Measurements from ENCODE around the gene IL17B.

The IL17B gene

GRCh38 chr5:149362541-149362940, 16.6 kb downstream of the IL17B start:
- no peaks in the 10 kb centered on the region for H3K27me3 ChIP-seq (ENCODE audit: insufficient read depth, low read length)
- H3K36me3 ChIP-seq (ENCODE audit: insufficient read depth, low read length), result no peaks in the 10 kb centered on the region
- H3K9me3 ChIP-seq (ENCODE audit: low read length), result no peaks in the 10 kb centered on the region
- H2AFZ ChIP-seq (ENCODE audit: low read depth, low read length), result no peak overlapping the region
- peaks cover 25% of the 10 kb centered on the region for H3K4me1 ChIP-seq (ENCODE audit: insufficient read depth, low read length)
- no peak overlapping the region for H3K4me3 ChIP-seq (ENCODE audit: low read length)

GRCh38 chr5:149360272-149360671, 18.8 kb downstream of the IL17B start:
- H3K4me1 ChIP-seq (ENCODE audit: insufficient read depth, low read length), result peaks cover 31% of the 10 kb centered on the region
- no peak overlapping the region for H2AFZ ChIP-seq (ENCODE audit: low read depth, low read length)
- H3K9me3 ChIP-seq (ENCODE audit: low read length), result no peaks in the 10 kb centered on the region
- peaks cover 1% of the 10 kb centered on the region for H3K36me3 ChIP-seq (ENCODE audit: insufficient read depth, low read length)
- H3K27me3 ChIP-seq (ENCODE audit: insufficient read depth, low read length), result no peaks in the 10 kb centered on the region
- no peak overlapping the region for H3K4me3 ChIP-seq (ENCODE audit: low read length)

- H3K4me3 ChIP-seq (ENCODE audit: low read length), result peak overlapping the region; percentile 91
- H2AFZ ChIP-seq (ENCODE audit: low read depth, low read length), result no peak overlapping the region
- H3K4me1 ChIP-seq (ENCODE audit: insufficient read depth, low read length), result peaks cover 27% of the 10 kb centered on the region
- H3K9me3 ChIP-seq (ENCODE audit: low read length), result no peaks in the 10 kb centered on the region
- no peaks in the 10 kb centered on the region for H3K27me3 ChIP-seq (ENCODE audit: insufficient read depth, low read length)
- peaks cover 10% of the 10 kb centered on the region for H3K36me3 ChIP-seq (ENCODE audit: insufficient read depth, low read length)
These were observed 20.1 kb downstream of the IL17B start for GRCh38 chr5:149358868-149359495.

GRCh38 chr5:149358294-149358651, 20.8 kb downstream of the IL17B start:
- Histone ChIP-seq H2AFZ (ENCODE audit: low read depth, low read length) (peak overlapping the region; percentile 96), H3K4me1 (ENCODE audit: insufficient read depth, low read length) (peaks cover 20% of the 10 kb centered on the region), H3K9me3 (ENCODE audit: low read length) (no peaks in the 10 kb centered on the region), H3K4me3 (ENCODE audit: low read length) (peak overlapping the region; percentile 91), H3K27me3 (ENCODE audit: insufficient read depth, low read length) (no peaks in the 10 kb centered on the region), H3K36me3 (ENCODE audit: insufficient read depth, low read length) (peaks cover 17% of the 10 kb centered on the region)

- Histone ChIP-seq H3K4me1 (ENCODE audit: insufficient read depth, low read length) (peaks cover 18% of the 10 kb centered on the region), H3K9me3 (ENCODE audit: low read length) (no peaks in the 10 kb centered on the region), H3K27me3 (ENCODE audit: insufficient read depth, low read length) (no peaks in the 10 kb centered on the region), H3K4me3 (ENCODE audit: low read length) (peak within 1 kb of the TSS; percentile 91), H2AFZ (ENCODE audit: low read depth, low read length) (peak within 1 kb of the TSS; percentile 96), H3K36me3 (ENCODE audit: insufficient read depth, low read length) (peaks cover 23% of the 10 kb centered on the region)
These were observed 21.5 kb downstream of the IL17B start, which contains the start of gene PCYOX1L for GRCh38 chr5:149357370-149358293. Gene PCYOX1L (plus strand): TSS chr5:149358046. CDS start chr5:149358069, 23 bp downstream.

- Histone ChIP-seq H2AFZ (ENCODE audit: low read depth, low read length) (no peak overlapping the region), H3K36me3 (ENCODE audit: insufficient read depth, low read length) (peaks cover 35% of the 10 kb centered on the region), H3K27me3 (ENCODE audit: insufficient read depth, low read length) (no peaks in the 10 kb centered on the region), H3K9me3 (ENCODE audit: low read length) (no peaks in the 10 kb centered on the region), H3K4me1 (ENCODE audit: insufficient read depth, low read length) (peaks cover 18% of the 10 kb centered on the region), H3K4me3 (ENCODE audit: low read length) (no peak overlapping the region)
These were observed 22.7 kb downstream of the IL17B start for GRCh38 chr5:149356391-149356790.

- Histone ChIP-seq H3K4me3 (ENCODE audit: low read length) (no peak overlapping the region), H3K36me3 (ENCODE audit: insufficient read depth, low read length) (peaks cover 40% of the 10 kb centered on the region), H3K4me1 (ENCODE audit: insufficient read depth, low read length) (peaks cover 18% of the 10 kb centered on the region), H3K27me3 (ENCODE audit: insufficient read depth, low read length) (no peaks in the 10 kb centered on the region), H2AFZ (ENCODE audit: low read depth, low read length) (no peak overlapping the region), H3K9me3 (ENCODE audit: low read length) (no peaks in the 10 kb centered on the region)
These were observed 23.4 kb downstream of the IL17B start for GRCh38 chr5:149355688-149356087.

- Histone ChIP-seq H3K9me3 (ENCODE audit: low read length) (no peaks in the 10 kb centered on the region), H3K27me3 (ENCODE audit: insufficient read depth, low read length) (no peaks in the 10 kb centered on the region), H3K4me3 (ENCODE audit: low read length) (no peak overlapping the region), H3K4me1 (ENCODE audit: insufficient read depth, low read length) (peaks cover 13% of the 10 kb centered on the region), H3K36me3 (ENCODE audit: insufficient read depth, low read length) (peaks cover 57% of the 10 kb centered on the region), H2AFZ (ENCODE audit: low read depth, low read length) (no peak overlapping the region)
These were observed 25.2 kb downstream of the IL17B start for GRCh38 chr5:149353911-149354310.

GRCh38 chr5:149352169-149352568, 26.9 kb downstream of the IL17B start:
- no peak overlapping the region for H3K4me3 ChIP-seq (ENCODE audit: low read length)
- H3K27me3 ChIP-seq (ENCODE audit: insufficient read depth, low read length), result no peaks in the 10 kb centered on the region
- peaks cover 74% of the 10 kb centered on the region for H3K36me3 ChIP-seq (ENCODE audit: insufficient read depth, low read length)
- H3K9me3 ChIP-seq (ENCODE audit: low read length), result no peaks in the 10 kb centered on the region
- peaks cover 4% of the 10 kb centered on the region for H3K4me1 ChIP-seq (ENCODE audit: insufficient read depth, low read length)
- no peak overlapping the region for H2AFZ ChIP-seq (ENCODE audit: low read depth, low read length)

- Histone ChIP-seq H3K27me3 (ENCODE audit: insufficient read depth, low read length) (no peaks in the 10 kb centered on the region), H2AFZ (ENCODE audit: low read depth, low read length) (no peak overlapping the region), H3K4me1 (ENCODE audit: insufficient read depth, low read length) (peaks cover 4% of the 10 kb centered on the region), H3K4me3 (ENCODE audit: low read length) (no peak overlapping the region), H3K36me3 (ENCODE audit: insufficient read depth, low read length) (peaks cover 68% of the 10 kb centered on the region), H3K9me3 (ENCODE audit: low read length) (no peaks in the 10 kb centered on the region)
These were observed 29.7 kb downstream of the IL17B start for GRCh38 chr5:149349382-149349781.

- no peaks in the 10 kb centered on the region for H3K9me3 ChIP-seq (ENCODE audit: low read length)
- H3K36me3 ChIP-seq (ENCODE audit: insufficient read depth, low read length), result peaks cover 60% of the 10 kb centered on the region
- H2AFZ ChIP-seq (ENCODE audit: low read depth, low read length), result no peak overlapping the region
- peaks cover 4% of the 10 kb centered on the region for H3K4me1 ChIP-seq (ENCODE audit: insufficient read depth, low read length)
- H3K27me3 ChIP-seq (ENCODE audit: insufficient read depth, low read length), result no peaks in the 10 kb centered on the region
- H3K4me3 ChIP-seq (ENCODE audit: low read length), result no peak overlapping the region
These were observed 30.6 kb downstream of the IL17B start for GRCh38 chr5:149348518-149348917.

GRCh38 chr5:149345892-149346222, 33.2 kb downstream of the IL17B start:
- H3K27me3 ChIP-seq (ENCODE audit: insufficient read depth, low read length), result no peaks in the 10 kb centered on the region
- peak overlapping the region; percentile 24 for H2AFZ ChIP-seq (ENCODE audit: low read depth, low read length)
- peaks cover 4% of the 10 kb centered on the region for H3K4me1 ChIP-seq (ENCODE audit: insufficient read depth, low read length)
- no peaks in the 10 kb centered on the region for H3K9me3 ChIP-seq (ENCODE audit: low read length)
- peaks cover 36% of the 10 kb centered on the region for H3K36me3 ChIP-seq (ENCODE audit: insufficient read depth, low read length)
- H3K4me3 ChIP-seq (ENCODE audit: low read length), result peak overlapping the region; percentile 98

- Histone ChIP-seq H3K36me3 (ENCODE audit: insufficient read depth, low read length) (peaks cover 31% of the 10 kb centered on the region), H3K9me3 (ENCODE audit: low read length) (no peaks in the 10 kb centered on the region), H3K4me1 (ENCODE audit: insufficient read depth, low read length) (peaks cover 4% of the 10 kb centered on the region), H3K4me3 (ENCODE audit: low read length) (peak within 1 kb of the TSS; percentile 98), H2AFZ (ENCODE audit: low read depth, low read length) (peak within 1 kb of the TSS; percentile 93), H3K27me3 (ENCODE audit: insufficient read depth, low read length) (no peaks in the 10 kb centered on the region)
These were observed 33.8 kb downstream of the IL17B start, which contains the start of gene GRPEL2 for GRCh38 chr5:149345147-149345891. Gene GRPEL2 (plus strand): TSS chr5:149345499. CDS start chr5:149345540, 41 bp downstream.

Measured in neuron (in vitro differentiated cells).